ENCODE data around the gene ME3.

Gene ME3

DNA sequence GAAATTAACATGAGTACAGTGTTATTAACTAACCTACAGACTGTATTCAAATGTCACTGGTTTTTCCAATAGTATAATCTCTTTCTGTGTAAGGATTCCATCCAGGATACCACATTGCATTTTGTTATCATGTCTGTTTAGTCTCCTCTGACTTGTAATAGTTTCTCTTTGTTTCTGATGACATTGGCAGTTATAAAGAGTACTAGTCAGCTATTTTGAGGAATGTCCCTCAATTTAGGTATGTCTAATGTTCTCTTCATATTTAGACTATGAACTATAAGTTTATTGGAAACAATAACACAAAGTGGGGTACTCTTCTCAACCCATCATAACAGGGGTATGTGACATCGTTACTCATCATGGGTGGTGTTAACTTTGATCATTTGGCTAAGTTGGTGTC is 20.3 kb upstream of the ME3 start:
- DNase-seq: no peak

DNA sequence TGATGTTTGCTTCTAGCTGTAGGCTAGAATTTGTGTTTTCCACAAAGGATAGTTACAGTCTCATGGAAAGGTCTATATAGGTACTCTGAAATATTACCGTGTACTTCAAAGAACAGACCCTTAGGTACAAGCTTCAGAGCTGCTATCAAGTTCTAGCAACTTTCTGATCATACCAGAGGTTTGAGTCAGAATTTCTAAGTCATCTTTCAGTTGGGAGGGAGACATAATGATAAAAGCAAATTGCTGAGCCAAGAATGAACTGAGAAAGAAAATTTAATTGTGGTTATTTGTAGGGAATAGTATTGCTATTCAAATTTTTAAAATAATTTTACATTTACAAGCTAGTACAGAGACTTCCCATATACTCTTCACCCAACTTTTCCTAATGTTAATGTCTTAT is 19.9 kb upstream of the ME3 start:
- DNase-seq: no peak

DNA sequence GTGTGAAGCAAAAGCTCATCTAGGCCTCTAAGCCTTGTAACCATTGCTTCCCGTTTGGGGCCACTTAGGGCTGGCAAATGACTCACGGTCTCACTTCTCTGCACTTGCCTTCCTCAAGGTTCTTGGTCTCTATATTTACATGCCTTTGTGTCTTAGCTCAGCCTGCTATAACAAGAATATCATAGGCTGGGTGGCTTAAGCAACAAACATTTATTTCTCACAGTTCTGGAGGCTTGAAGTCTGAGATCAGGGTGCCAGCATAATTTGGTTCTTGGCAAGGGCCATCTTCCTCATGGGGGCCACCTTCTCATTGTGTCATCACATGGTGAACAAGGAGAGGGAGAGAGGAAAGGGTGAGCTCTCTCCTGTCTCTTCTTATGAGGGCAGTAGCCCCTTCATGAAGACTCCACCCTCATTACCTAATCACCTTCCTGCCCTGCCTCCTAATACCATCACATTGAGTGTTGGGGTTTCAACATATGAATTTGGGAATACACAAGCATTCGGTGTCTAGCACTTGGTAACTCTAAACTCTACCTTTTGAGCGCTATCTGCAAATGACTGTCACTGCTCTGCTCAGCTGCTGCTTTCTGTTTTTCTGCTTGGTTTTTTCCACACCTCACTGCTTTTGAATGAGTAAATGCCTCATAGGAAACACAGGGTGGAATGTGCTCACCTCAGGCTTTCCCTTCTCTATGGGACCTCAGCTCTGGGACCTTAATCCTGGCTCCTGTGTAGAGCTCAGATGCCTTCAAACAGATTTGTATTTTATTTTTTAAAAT is 16.2 kb upstream of the ME3 start:
- DNase-seq: no peak

DNA sequence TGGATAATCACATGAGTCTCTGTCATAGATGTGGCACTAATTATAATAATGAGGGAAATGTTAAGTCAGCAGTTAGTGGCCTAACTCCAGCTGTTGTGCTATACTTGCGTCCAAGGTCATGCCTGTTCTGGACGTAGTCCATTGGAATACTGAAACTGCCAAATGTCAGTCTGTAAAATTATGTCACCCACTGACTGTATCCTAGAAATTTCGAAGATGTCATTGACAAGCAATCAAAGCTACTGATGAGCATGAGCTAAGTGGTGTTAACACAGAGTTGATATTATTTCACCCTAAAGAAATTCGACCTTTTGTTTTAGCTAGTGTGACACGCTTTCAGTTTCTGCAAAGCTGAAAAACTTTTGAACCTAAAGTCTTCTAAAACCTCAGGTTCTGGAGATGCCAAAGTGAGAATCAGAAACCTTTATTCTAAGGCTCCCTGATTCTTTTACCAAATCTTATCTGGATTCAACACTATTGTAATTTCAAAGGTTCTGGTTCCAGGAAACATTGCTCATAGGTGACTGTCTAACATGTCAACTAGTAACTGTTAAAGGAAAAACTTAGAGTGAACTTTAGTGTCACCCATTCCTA is 14.9 kb upstream of the ME3 start:
- no peak for DNase-seq

DNA sequence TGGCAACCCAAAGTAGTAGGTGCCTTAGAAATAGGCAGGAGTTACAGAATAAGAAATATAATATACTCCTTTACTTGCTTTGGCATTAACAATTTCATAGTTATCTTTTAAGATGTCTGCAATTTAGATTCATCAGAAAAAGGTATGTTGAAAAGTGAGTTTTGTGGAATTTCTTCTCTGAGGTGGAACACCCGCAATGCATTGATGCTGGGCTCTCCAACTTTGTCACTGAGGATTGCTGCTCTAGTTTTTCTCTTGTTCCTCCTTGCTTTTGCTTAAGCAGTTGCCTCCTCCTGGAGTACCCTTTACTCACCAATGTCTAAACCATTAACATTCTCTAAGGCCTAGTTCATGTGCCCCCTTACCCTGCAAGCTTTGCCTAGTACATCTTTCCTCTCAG is 14.1 kb upstream of the ME3 start:
- no peak for DNase-seq

DNA sequence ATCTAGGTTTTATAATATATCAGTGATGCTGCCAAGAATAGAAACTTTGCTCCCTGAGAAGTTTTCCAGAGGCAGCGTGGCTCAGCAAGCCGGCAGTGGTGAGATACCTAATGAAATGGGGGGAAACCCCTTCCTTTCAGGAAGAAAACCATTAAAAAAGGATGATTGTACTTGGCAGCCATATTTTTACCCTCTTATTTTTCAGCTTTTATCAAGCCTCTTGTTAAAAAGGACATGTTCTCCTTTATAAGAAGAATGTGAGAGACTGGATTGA is 9.0 kb upstream of the ME3 start:
- DNase-seq: no peak

DNA sequence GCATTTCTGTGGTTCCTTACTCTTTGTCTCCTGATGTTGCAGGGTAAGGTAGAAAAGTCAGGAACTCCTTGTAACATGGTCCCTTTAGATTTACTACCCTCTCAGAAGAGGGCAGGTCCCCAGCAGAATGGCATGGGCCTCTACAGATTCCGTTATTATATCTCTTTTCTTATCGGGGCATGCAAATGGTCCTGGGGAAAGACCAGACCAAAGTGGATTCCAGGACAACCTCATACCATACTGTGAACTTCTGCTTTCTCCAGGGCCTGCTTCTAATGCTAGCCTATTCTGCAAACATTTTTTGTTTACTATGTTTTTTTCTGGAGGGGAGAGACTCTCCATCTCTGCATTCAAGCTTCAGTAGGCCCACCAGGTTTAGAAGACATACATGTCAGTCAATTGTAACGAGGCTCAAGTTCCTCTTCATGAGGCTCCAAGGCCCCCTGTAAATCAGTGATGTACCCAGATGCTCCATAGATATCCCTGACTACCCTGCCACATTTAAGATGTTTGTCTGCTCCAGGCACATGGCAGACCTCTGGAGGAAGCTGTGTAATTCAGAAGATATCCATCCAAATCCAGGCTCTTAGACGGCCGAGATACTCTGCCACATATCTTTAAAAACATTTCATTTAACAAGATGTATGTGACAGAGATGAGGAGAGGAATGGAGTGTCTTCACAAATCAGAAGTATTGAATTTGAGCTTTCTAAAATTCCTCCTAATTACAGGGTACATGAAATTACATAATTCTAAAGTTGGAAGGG is 8.5 kb upstream of the ME3 start:
- no peak for DNase-seq

DNA sequence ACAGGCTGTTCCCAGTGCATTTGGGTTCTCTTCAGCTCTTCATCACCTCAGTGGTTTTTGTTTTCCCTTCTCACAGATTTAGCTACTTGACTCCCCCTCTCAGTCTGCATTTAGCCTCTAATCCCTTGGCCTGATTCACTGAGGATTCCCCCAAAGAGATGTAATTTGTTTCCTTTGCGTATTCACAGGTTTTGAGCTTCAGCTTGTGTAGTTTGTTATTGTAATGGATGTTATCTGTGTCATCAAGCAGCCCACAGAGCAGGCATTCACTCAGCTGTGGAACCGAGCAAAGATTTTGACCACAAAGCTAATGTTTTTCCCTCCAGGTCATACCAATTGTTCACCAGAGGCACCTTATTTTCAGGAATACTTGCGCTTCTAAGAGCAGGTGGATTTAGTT is 6.4 kb upstream of the ME3 start:
- DNase-seq: no peak

DNA sequence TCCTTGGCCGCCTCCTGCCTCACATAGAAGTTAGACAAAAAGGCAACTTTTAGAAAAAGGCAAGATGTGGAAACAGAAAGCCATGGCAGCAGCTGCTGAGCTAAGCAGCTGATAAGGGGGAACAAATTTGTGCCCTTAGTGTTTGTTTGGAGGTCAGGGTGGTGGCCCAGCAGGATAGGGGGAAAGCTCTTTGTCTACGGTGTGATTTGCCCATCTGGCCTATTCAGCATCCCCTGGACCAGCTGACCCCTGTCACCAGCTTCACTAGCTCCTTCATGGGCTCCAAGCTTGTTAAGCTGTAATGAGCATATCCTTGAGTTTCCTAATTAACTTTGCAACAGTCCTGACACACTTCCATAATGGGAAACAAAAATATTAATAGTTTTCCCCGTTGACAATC is 5.9 kb upstream of the ME3 start:
- DNase-seq: no peak

DNA sequence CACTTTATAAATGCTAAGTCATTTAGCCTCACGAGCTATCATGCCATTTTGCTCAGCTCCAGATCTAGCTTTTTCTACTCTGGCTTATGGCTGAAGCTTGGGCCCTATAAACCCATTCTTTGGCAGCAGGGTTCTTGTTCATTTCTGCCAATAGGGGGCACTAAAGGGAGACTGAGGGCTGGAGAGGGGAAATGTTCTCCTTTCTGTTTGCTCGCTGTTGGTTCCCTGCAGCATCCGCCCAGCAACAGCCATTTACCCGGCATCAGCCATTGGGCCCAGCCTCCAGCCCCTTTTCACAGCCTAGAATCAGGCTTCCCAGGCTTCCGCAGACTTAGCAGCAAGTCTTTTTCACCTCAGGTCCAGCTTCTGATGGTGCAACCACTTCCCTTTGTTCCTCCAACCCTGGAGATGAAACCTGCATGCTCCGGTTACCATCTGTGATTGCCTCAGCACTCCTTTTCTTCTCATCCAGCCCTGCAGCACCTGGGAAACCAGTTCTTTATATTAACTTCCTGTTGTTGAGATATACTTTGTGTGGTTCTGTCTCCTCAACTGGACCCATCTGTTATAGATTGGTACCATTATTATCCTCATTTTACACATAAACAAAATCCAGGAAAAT is 4.2 kb upstream of the ME3 start:
- DNase-seq: no peak

DNA sequence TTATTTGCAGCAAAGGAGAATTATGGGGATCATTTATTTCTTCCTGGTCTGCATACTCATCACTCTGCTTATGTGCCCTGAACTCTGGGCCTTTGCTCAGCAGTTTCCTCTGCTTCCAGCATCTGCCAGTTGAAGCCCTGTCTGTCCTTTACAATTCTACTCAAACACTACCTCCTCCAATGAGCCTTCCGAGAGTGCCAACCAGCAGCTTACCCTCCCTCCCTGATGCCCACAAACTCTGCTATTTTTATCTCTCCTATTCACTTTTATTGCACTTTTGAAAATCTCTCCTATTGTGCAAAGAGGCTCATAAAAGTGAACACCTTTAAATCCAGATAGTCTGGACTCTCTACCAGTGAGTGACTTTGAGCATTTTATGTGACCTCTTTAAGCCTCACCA is 3.6 kb upstream of the ME3 start:
- no peak for DNase-seq

DNA sequence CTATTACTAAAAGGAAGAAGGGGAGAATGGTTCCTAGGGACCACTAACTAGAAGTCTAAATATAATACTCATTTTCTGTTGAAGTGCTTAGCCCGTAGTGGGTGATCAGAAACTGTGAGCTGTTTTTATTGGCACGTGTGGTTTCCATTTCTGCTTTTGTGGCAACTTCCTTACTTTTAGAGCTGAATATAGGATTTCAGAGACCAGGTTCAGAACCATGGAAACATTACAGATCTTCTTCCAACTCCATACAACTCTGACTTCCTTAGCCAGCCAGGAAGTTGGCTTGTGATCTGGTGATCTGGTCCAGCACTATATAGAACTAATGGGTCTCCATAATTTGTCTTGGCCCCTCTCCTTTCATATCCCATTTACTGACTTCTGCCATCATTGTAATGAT is 2.6 kb upstream of the ME3 start:
- DNase-seq: no peak

DNA sequence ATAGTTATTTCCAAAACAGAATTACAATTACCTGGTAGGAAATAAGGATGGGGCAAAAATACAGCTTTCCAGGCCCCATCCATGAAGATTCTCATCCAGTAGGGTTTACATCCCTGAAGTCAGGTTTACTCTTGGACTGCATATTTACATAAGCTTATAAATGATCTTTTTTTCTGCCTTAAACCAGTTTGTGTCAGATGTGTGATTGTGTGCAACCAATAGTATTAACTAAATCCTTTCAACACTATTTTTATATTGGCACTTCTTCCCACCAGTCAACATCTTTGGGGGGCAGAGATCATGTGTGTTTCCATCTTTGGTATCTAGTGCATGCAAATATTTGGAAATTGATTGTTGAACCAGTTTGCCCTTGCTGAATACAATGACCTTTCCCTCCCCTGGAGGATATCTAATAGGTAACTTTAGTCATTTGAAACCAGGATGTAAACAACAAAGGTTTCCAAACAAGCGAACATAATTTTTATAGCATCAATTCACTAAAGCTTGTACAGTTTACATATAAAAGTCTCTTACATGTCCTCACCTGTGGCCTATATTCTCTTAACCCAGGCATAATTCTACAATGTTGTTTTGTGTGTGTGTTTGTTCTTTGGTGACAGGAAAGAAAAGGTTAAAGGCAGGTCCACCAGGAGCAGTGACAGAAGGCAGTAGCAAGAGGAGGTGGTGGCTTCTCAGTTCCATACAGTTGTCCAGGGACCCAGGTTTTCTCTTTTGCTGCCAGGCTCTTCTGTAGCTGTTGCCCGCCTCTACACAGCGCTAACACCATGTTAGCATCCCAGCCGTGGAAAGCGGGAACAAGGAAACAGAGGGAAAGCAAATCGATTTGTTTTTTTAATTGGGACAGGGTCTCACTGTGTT is 1.7 kb upstream of the ME3 start:
- no peak for DNase-seq

DNA sequence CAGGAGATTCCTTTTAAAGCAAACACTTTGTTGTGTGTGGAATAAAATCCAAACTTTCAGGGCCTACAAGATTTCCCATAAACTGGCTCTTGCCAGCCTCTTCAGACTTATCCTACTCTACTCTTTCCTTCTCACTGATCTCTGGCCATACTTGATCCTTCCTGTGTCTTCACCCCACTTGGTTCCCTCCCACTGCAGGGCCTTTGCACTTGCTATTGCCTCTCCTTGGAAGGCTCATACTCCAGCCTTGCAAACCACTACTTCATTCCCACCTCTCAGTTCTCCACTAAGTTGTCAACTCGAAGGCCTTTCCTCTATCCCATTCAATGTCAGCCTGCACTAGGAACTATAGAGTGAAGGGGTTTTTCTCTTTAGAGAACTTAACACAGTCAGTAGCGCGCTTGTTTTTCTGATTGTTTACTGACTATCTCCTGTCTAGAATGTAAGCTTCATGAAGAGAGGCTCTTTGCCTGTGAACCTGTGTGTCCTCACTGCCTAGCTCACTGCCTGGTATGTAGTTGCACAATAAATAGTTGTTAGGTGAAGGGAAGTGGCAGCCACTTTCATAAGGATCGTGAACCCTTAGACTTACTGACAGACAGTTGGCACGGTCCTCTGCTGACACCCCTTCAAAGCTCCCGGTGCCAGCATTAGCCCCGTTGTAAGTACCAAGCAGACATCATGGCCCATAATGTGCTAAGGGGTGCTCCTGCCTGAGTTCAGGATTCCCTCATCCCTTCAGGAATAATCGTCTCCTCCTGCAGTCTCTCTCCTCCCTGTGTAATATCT is 833 bp upstream of the ME3 start:
- no peak for DNase-seq

DNA sequence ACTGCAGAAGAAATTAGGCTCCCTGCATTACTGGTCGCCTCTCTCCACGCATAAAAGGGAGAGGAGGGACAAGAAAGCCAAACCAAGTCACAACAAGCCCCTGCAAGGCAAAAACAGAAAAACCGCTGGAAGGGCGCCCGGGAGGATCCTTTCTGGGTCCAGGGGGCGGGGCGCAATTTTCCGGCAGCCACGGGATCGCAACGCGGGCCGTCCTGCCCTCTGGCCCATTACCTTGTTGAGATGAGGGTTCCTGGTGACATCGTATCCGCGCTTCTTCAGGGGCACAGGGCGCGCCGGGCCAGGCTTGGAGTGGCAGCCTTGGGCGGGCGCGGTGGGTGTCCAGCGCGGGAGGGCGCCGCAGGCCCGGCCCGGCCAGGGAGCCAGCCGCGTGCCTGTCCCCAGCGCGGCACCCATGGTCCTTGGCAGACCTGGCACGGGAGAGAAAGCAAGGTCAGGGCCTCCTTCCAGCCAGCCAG is 847 bp downstream of the ME3 start:
- peak in 27 of 56 donors; percentile 5 to 72 (median 36) for DNase-seq

DNA sequence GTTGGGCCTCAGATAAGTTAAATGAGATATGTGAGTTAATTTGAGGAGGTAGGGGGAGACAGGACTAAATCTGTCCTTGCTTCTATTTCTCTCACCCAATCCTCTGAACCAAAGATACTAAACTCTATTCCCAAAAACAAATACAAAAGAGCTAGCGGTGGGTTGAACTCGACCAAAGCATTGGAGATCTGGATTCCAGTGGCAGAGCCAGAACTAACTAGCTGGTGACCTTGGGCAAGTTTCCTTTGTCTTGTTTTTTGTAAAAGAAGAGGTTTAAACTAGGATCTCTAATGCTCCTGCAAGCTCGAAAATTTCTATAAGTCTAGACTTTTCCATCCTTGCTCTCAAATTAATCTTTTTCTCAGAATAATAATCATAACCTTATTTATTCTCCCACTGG is 1.5 kb downstream of the ME3 start:
- no peak for DNase-seq

DNA sequence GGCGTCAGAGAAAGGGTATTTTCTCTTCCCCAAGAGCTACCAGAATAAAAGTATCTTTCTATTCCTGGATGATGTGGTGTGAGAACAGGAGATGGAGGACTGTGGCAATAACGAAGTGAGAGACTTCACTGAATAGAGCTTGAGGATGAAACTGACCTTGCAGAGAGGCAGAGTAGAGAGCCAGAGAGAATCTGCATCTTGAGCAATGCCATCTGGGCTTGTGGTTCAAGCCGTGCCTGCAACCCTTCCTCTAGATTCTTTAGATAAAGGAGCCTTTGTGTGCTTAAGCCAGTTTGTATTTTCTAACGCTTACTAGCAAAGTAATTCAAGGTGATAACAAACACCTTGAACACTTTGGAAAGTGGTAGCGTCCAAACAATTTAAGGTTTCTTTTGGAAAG is 2.2 kb downstream of the ME3 start:
- no peak for DNase-seq

DNA sequence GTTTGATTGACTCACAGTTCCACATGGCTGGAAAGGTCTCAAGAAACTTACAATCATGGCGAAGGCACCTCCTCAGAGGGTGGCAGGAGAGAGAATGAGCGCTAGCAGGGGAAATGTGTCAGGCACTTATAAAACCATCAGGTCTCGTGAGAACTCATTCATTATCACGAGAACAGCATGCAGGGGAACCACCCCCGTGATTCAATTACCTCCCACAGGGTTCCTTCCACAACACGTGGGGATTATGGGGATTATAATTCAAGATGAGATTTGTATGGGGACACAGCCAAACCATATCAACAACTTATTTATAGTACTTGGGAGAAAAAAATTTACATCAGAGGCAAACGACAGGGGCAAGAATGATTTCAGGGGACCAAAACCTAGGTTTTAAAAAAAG is 3.0 kb downstream of the ME3 start:
- no peak for DNase-seq

DNA sequence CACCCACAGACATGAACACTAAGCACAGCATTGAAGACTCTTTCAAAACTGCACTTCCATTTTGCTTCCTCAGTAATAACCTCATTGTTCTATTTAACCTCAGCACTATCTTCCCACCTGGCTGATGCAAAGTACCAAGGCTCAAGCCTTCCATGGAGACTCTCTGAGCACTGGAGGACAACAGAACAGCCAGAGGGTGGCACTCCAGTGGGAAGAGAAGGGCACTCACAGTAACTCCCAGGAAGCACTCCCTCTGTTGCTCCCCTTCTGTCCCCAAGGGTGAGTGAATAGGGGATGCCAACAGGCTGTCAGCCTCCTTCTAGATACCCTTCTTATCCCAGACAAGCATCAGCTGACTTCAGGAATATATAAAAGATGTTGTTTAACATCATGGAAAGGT is 3.5 kb downstream of the ME3 start:
- DNase-seq: no peak

DNA sequence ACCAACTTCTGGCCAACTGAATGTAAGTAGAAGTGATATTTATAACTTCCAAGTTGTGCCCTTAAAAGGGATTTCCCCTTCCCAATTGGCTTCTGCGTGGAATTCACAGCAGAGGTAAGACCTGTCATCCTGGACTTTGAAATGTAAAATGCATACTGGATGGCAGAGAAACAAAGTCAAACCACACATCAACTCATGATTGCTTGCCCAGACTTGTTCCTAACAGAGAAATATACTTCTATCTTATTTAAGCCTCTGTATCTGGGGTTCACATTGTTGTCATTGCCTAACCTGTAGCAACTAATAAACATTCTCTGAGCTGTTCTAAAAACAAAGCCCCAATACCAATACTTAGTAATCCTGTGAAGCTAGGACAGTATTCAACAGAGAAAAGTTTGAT is 6.2 kb downstream of the ME3 start:
- DNase-seq: no peak

DNA sequence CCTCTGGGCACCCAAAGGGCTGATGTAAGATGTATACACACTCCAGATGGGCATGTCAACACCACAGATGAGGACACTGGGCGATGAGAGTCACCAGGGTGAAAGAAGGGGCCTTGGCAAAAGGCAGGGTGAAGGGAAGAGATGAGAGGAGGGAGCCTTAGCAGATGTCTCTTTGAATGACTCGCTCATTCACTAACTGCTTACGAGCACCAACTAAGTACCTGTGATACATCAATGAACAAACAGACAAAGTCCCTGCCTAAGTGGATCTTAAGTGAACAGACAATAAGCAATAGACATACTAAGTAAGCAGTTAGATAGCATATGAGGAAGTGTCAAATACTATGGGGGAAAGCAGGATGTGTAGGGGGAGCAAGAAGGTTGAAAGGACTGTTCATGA is 7.5 kb downstream of the ME3 start:
- DNase-seq: no peak

All from amygdala (tissue), 56 donors.